HG02571 (cell line): ENCODE measurements around the gene DCTN4.

Experiments used
- ATAC-seq: cut with Tn5 transposase; IDR thresholded peaks from one replicate; pipeline ENCODE4 v1.9.1; 2021; ENCODE audit warnings: mild to moderate bottlenecking, moderate library complexity; ENCODE audit not compliant: unreplicated experiment

The DCTN4 gene

DNA sequence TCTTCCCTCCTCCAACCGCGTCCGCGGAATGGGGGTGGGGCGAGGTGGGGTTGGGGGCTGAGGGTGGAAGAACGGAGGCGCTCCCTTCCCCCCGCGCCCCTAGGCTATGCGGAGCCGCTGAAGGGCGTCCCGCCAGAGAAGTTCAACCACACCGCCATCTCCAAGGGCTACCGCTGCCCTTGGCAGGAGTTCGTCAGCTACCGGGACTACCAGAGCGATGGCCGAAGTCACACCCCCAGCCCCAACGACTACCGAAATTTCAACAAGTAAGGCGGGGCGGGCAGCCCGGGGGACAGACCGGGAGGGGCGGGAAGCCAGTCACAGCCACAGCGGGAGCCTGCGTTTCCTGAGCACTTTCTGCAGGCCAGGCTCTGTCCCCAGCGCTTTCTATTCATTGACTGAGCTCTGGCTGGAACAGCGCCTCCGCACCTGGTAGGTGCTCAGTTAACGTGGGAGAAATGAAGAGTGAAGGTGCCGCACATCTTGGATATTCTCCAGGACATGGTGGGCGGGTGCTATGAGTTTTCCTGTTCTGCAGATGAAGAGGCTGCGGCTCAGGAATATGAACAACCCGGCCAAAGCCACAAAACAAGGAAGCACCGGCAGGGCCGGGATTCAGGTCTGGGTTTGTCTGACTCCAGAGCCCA, 86.5 kb downstream of the DCTN4 start:
- no peak for ATAC-seq

DNA sequence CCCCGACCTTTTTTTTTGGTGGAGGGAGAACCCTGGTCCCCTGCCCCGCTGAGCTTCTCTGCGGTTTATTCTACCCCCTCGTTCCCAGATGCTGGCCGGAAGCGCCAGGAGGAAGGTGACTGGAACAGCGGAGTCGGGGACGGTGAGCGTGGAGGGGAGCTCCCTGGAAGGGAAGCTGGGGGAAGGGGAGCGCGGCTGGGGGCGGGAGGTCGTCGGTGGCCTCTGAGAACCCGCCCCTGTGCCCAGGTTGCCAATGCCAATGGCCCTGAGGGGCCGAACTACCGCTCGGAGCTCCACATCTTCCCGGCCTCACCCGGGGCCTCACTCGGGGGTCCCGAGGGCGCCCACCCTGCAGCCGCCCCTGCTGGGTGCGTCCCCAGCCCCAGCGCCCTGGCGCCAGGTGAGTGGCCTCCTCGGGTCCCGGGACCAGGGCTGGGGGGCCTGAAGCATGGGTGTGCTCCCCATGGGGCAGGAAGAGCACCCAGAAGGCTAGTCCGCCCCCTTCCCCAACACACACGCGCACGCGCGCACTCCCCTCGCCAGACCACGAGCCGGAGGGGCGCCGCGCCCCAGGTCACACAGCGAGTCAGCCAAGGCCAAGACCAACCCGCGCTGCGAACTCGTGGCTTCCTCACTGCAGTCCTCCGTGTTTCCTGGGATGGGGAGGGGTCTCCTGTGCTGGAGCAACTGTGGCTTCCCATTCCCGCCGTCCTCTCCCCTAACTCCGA, 87.1 kb downstream of the DCTN4 start:
- no peak for ATAC-seq

DNA sequence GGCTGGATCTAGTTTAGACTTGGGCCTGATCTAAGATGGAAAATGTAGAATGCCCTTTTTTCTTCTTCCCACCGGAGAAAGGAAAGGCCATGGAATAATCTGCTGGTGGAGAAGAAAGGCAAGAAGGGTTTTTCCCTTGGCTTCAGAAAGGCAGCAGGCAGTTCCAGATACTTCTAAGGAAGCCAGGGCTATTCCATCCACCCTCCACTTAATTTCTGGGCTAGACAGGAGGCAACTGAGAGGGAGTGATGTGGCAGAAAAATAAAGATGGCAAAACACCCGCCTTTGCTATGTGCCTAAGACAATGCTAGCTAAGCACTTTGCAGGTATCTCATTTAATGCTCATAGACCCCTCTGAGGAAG, 87.9 kb downstream of the DCTN4 start:
- no peak for ATAC-seq

DNA sequence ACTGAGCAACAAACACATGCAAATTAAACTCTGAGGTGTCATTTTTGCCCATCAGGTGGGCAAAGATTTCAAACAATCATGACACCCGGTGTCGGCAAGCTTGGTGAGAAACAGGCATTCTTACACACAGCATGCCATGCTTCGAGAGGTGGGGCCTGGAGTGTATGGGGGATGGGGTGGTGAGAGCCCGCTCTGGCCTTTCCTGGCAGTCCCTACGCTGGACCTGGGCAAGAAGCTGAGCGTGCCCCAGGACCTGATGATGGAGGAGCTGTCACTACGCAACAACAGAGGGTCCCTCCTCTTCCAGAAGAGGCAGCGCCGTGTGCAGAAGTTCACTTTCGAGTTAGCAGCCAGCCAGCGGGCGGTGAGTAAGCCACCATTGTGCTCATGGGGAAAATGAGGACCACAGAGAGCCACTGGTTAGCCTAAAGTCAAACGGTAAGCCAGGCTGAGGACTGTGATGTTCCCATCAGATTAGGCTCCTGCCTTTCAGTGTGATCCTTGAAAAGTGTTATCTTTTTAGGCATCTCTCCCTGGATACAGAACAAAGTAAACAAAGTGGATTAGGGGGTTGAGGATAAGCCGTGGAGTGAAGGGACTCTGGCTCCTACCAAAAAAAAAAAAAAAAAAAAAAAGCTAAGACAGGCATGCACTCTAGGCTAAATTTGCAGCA, 88.4 kb downstream of the DCTN4 start:
- no peak for ATAC-seq

DNA sequence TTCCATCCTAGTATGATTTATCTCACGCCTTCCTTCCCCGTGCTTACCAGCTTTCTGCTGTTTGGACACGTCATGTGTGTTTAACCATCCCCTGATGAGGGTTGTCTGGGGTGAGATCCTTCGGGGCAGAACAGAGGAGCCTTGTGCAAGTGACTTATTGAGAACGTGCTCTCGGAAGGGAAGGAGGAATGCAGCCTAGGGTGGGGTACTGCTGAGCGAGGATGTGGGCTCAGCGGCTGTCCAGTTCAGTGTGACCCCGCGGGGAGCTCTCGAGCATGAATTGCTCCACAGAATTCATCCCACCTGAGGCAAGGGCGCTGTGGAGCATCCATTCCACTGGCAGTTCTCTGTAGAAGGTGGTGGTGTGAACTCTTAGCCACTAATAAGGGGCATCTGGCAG, 93.8 kb downstream of the DCTN4 start:
- ATAC-seq = no peak

DNA sequence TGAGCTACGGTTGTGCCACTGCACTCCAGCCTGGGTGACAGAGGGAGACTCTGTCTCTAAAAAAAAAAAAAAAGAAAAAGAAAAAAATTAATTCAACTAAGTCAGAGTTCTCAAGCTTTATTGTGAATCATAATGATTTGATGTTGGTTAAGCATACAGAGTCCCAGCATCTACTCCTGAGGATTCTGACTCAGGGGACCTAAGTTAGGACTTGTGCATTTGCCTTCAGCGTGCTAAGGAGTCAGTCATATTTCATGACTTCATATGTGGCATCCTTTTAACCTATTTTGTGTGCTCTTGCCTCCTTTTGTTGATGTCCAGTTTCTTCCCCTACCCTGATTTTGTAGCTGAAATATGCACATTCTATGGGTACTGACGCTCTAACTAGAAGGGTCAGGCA, 94.9 kb downstream of the DCTN4 start:
- ATAC-seq = no peak

DNA sequence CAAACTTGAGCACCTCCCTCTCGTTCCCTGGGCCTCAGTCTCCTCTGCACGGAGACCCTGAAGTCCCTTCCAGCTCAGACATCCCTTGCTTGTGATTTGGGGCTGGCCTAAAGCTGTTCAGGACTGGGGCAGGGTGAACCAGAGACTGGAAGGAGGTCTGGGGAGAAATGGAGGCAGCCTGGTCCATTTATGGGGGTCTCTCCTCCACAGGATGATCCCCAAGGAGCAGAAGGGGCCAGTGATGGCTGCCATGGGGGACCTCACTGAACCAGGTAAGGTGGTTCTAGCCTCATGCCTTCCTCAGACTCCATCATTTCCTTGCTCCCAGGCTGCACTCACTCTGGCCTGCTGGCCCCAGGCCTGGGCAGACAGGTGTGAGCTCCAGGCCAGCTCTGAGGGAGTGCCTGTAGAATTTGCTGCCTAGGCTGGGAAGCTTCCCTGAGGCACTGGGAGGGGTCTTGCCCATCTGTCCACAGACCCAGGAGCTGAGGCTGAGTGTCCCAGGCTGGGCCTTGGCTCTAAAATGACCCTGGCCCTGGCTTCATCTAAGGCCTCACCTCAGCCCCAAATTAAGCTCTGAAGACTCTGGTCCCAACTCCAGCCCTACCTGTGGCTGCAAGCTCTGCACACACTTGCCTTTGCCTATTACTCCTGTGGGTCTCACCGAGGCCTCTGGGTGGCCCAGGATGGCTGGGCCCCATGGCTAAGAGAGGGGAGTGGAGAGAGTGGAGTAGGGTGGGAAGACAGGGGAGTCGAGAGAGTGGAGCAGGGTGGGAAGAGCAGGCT, 95.9 kb downstream of the DCTN4 start:
- ATAC-seq = no peak

DNA sequence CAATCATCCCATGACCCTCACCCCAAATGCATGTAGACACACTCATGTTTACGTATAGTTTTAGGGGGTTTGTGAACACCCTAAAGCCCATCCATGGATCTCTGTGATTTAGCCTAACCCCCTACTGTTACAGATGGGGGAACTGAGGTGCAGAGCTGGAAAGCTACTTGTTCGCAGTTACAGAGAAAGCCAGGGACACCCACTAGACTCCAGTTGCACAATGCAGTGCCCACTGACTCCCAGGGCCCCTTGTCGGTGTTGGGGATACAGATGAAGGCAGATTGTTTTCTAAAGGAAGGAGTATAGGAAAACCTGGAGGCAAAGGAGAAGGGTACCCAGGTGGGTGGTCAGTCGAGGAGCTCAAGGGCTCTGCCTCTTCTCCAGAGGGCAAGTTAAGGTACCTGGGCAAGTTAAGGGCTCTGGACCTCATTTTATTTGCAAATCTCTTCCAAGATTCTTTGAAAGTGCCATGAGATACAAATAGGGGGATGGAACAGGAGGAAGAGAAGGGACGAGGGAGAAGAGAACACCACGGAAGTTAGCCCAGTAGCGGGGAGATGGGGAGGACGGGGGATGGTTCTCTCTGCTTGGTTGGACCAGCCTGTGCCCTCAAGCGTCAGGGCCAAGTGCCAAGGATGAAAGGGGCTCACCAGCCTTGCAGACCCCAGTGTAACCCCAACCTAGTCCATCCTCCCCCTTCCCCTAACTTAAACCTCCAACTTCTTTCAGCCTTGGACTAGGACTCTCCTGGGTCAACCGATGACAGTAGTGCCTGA, 96.8 kb downstream of the DCTN4 start:
- ATAC-seq = no peak

DNA sequence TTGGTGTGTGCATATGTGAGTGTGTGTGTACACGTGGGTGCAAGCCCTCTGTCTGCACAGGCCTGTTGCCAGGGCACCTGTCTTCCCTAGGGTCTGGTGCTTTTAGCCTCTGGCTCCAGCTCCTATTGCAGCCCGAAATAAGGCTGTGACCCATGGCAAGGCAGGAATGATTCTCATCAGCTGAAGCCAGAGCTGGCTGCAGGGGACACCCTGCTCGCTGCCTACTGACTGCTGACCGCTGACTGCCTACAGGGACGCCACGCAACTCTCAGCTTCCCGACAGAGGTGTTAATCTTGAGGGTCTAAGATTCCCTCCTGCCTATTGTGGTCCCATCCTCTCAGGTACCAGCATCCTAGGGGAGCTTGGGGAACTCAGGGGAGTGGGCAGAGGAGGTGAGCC, 97.7 kb downstream of the DCTN4 start, which contains the start of gene MYOZ3:
Gene MYOZ3, plus strand, starts transcription at position 166 of the 400 bp plus-strand sequence. CDS start 1,691 bp downstream, outside the sequence.
- no peak for ATAC-seq

DNA sequence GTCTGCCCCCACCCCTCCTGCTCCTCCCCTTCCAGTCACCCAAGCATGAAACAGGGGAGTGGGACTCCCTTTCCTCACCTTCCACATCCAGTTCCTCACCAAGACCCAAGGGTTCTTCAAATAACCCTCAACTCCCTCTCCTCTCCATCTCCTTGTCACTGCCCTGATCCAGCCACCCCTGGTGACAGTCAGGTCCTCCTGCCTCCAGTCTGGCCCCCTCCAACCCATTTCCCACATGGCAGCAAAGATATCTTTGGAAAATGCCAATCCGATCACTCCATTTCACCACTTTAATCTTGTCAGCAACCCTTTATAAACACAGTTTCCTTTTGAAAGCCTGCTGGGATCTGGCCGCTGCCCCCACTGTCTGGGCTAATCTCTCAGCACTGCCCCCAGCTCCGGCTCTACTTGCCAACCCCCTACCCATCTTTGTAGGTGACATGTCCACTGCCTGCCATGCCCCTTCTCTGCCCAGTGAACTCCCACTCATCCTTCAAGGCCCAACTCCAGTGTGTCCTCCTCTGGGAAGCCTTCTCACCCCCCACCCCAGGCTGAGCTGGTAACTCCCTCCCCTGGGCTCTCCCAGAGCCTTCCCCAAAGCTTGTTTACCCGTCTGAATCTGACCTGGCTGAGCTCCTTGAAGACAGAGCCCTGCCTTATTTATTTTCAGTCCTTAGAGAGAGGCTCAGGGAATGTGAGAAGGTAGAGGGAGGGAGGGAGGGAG, 98.5 kb downstream of the DCTN4 start:
- no peak for ATAC-seq

DNA sequence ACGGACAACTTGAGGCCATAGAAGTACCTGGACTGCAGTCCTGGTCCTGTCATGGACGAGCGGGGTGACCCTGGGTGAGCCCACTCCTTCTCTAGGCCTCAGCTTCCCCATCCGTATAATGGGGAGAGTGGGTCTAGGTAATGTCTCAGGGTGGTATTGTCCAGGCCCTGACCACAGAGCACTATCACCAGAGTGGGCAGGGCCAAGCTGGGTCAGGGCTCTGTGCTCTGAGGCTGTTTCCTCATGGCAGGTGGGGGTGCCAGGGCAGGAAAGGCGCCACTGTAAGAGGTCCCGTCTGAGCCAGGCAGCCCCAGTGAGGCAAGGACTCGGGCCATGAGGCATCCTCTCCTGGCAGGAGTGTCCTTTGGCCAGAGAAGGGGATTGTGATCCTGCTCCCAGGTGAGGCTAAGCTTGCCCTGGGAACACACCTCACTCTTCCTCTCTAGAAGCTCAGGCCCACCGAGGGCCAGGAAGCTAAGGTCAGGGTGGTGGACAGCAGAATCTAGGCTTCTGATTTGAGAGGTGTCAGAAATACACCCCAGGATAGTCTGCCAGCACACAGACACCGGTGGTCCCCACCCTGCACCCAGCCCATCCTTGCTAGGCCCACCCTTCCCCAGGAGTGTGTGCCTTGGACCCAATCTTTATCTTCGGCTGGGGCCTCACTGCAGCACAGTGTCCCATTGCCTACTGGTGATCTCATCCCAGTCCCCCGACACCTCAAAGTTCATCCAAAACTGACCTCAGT, 99.3 kb downstream of the DCTN4 start:
- no peak for ATAC-seq

DNA sequence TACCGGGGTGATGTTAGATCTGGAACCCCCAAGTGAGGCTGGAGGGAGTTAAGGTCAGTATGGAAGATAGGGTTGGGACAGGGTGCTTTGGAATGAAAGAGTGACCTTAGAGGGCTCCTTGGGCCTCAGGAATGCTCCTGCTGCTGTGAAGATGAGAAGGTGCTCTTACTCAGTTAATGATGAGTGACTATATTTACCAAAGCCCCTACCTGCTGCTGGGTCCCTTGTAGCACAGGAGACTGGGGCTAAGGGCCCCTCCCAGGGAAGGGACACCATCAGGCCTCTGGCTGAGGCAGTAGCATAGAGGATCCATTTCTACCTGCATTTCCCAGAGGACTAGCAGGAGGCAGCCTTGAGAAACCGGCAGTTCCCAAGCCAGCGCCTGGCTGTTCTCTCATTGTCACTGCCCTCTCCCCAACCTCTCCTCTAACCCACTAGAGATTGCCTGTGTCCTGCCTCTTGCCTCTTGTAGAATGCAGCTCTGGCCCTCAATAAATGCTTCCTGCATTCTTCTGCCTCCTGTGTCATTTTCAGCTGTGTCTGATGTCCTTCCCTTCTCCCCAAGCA, 100.0 kb downstream of the DCTN4 start:
- ATAC-seq = no peak
